HS-27A (cell line): ENCODE measurements around the gene FER1L5.

Source experiments
- DNase-seq: peaks from one replicate; pipeline ENCODE4 v3.0.0-alpha.2; 2012; ENCODE audit warnings: low read depth, missing footprints

Gene FER1L5

DNA sequence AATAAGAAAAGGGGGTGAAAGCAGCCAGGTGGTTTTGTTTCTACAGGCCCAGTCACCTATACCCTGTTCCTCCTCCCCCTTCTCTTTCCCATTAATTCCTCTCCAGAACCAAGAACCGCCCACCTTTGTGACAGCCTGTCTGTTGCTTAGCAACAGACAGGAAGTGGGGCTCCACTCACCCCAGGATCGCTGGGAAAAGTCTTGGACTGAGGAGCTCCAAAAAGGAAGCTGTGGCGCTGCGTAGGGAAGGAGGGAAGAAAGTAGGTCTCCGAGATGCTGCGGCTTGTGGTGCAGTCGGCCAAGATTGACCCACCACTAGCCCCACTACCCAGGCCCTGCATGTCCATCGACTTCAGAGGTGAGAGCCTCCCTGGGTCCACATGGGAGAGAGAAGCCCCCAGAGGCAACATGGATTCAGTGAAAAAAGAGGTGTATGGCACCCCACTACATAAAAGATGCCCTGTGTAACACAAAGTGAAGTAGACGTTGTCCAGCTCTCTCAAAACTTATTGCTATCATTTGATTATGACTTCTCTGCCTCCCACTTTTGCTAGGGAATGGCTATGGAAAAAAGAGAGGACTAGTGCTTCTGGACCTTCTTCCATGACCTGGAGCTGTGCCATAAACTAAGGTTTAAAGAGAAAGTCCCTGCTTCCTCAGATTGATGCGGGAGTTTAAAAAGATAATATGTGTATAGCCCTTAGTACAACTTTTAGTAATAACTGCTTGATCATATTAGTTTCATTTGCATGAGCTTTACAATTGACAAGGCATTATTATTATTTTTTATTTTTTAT lies at the start of gene FER1L5:
TSS of gene FER1L5 (plus strand) at position 201 of the 797 bp plus-strand sequence. CDS start at position 274, 73 bp downstream.
- DNase-seq: no peak

DNA sequence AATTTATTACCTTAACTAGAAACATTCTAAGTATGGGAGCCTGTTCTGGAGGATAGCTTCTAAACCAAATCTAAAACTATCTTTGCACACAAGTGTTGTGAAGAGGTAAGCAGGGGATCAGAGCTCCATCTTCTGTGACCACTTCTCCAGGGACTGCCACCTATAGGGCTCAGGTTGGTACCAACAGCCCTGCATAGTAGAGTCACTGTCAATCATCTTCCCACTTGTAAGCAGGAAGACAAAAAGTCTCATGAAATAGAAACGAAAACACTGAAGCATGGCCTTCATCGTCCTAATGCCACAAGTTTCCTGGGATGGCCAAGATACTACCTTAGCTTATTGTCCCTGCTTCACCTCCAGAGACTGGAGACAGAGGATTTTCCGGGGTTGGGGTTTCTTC lies 48.3 kb upstream of the FER1L5 start:
- DNase-seq: no peak

DNA sequence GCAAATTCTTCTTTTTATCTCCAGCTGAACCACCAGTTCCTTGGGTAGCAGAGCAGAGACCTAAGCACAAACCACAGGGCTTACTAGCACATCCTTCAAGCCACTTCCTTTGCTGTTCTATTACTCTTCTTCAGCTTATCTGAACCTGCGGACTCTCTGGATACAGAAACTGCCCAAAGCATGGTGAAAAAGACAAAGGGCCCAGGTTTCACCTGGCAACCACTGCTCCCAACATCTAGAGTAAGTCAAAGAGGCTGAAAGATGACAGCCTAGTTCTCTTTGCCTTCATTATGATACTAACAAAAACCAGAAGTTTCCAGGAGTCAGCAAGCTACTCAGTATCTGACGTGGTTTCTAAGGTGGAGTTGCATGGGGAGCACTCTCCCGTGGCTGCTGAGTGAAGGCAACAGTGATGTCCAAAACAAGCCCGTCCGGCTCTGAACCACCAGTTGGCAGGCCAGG lies 47.8 kb upstream of the FER1L5 start:
- no peak for DNase-seq

DNA sequence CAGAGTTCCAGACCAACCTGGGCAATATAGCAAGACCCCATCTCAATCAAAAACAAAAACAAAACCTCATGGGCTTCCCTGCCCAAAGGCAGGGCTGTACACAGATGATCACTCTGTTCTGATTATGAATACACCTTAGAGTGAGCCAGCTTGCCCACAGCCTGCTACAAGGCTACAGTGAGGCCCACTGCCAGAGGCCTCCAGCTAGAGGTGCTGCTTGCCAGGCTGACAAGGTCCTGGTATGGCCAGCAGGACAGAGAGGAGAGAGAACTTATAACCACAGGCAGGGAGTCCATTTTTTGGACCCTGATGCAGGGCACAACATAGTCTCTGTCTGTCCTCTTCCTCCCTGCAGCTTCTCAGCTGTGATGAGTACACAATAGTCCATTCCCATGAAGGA lies 46.0 kb upstream of the FER1L5 start:
- no peak for DNase-seq

DNA sequence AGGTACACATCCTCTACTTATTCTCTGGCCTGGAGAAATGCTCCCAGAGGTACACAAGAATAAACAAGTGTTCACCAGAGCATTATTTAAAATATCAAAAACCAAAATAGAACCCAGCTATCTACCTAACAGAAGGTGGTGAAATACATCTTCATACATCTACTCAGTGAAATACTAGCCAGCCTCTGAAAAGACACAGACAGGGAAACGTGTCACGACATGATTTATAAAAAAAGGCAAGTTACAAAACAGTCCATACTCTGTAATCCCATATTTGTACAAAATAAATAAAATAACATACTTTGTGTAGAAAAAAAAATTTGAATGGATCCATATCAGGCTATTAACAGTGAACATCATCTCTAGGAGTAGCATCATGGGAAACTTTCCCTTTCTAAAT lies 42.6 kb upstream of the FER1L5 start:
- DNase-seq: no peak

DNA sequence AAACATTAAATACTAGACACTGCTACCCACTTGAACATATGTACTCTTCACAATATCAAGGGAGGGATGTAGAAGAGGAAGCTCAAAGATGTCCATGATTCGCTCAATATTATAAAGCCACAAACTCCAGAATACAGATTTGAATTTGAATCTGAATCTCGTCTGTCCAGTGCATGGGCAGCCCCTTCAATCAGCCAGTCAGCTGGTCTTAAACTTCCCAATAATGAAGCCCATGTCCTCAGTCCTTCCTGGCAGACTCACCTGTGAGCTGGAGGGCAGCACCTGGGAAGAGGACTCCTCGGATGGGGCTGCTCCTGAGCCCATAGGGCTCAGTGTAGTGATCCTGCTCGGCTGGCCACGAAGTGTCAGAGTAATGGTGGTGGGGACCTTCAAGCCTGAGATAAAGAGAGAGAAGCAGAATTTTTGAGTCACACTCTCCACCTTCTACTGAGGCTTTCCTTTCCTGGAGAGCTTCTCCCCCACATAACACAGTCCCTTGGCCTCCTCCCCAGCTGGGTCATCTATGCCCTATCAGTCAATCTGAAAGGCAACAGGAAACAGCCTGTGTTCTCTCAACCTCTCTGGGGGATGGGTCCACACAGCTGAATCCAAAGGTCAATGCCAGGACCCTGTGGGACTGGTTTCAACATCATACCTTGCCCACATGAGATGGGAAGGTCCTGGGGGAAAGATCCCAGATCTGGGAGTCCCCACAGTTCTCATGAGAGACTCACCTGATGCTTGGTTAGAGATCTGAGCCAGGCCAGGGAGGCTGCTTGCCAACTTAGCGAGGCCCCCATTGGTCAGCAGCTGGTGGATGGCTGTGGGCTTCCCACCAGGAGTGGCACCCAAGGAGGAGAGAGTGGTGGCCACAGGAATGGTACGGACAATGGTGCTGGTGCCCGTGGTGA lies 40.9 kb upstream of the FER1L5 start:
- DNase-seq: no peak

DNA sequence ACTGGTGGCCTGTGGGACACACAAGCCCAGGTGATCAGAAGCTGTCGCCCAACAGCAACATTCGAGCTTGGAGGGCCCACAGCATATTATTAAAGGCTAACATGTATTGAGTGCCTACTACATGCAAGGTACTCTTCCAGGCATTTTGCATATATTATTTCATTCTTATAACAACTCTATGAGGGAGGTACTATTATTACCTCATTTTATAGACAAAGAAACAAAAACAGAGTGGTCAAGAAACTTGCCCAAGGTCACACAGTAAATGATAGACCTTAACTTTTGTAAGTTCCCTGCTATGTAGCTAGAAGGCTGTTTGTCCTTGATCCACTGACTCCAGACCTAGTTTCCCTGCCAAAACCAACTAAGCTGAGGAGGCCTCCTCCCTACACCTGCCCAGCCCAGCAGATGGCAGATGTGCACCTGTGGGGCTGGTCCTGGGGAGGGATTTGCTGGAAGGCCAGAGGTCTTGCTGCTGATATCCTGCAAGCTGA lies 40.2 kb upstream of the FER1L5 start:
- DNase-seq: no peak

DNA sequence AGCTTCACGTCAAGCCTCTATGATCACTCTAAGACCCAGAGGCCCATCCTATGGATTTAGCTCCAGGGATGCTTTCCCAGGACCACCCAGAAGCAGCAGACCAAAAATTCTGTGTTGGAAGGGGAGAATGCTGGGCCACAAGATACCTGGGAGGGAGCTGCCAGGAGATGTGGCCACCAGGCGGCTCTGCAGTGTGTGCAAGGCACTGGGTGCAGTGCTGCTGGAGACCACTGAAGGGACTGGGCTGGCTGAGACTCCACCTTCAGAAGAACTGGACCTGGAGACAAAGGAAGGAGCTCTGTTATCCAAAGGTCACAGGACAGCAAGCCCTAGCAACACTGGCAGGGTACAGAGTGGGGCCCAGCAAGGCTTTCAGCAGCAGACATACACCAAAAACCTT lies 38.5 kb upstream of the FER1L5 start:
- no peak for DNase-seq

DNA sequence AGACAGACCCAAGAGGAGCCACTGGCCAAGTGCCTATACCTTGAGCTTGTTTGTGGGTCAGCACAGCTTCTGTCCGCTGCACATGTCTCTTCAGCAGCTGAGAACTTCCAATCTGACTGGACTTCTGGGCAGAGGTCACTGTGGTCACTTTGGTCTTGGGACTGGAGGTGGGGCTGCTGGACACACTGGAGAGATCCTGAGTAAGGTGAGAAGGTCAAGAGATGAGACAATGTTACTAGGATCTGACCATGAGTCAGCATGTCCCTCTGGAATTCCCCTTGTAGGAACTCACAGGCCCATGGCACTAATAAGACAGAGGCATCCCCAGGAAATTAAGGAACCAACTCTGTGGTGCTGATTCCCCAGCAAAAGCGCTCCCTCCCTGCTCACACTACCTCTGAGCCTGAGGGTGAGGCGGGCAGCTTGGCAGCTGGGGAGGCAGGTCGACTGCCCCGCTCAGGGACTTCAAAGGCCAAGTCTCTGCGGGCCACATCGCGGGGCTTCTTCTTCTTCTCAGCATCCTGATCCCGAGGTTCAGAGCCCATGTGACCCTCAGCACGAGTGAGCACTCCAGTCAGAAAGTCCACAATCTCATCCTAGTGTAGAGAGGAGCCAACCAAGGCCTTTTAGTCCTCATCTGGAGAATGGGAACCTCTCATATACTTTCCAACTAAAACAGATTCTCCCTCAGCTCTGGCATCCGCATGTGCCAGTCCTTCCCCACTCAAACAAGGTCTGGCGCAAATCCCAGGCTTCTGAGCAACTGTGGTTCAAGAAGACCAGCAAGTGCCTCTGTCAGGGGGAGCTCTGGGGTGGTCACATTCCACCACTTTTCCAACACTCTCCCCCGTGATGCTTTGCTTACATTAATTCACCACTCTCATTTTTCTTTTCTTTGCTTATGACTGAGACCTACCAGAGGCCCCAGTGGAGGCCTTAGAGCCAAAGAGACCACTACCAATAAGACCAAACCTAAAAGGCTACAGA lies 33.8 kb upstream of the FER1L5 start:
- DNase-seq: no peak

DNA sequence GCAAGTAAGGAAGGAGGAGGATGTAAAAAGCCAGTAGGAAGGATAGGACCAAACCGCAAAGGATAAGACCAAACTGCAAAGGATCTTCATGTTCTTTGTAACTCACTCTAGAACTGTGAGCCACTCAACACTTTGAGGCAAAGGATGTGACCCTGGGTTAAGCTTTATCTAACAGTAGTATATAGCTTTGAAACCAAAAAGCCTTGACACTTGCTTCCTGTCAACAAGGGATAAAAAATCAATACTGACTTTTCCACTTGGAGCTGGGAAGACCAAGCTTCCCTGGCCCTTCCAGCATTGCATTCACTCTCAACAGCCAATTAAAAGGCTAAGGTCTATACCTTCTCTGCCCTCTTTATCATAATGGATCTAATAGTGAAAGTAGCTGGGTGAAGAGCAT lies 26.4 kb upstream of the FER1L5 start:
- DNase-seq: no peak

DNA sequence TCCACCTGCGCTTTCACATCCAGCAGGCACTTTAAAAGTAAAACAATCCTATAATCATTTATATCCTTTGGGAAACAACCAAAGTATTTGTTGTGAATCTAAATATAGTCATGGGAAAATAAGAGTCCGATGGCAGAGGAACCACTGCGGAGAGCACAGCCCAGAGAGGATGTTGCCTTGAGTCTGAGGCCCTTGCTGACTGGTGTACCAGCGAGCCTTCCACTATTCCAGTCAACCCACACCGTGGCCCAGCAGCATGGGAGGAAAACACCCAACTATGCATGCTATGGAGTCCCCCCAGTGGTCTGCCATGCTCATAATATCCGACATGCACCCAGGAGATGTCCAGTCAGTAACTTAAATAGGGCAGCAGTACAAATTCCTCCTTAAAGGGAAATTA lies 26.0 kb upstream of the FER1L5 start:
- DNase-seq: no peak

DNA sequence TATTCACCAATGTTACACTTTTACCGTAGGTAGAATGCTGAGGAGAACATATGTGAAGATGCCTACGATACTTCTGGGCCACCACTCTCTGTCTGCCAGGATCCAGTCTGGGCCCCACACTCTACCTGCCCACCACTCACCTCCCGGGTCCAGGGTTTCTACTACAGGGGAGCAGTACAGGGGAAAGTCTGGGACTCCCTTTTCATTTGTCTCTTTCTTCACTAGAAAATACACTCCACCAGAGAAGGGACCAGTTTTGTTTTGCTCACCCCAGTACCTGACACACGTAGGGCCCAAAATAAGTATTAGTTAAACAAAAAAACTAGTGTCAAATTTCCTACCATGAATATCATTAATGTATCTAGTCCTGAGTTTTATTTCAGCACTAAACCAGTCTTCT lies 25.6 kb upstream of the FER1L5 start:
- DNase-seq: no peak

DNA sequence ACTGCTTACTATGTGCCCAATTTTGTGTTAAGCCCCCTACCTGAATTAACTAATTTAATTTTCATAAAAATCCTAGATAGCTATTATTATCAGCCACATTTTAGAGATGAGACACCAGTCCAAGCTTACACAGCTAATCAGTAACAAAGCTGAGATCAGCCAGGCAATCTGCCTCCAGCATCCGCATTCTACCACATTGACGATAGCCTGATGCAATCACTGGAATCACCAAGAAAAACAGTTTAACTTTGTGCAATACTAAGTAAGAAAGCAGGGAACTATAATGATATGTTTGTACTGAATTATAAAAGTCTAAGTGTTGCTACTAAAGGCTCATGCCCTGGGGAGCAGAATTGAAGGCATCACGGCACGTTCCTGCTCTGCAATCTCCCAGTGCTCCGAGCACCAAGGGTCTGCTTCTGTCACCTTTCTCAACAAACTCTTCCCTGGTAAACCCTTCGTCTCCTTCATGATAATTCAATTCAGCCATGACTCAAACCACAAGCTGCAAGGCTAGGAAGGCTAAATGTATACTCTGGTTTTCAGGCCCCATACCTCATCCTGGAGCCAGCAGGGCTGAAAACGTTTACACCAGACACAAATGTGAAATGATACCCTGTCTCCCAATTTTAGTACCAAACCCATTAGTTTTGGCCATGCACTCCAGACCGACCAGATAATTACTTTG lies 23.8 kb upstream of the FER1L5 start:
- no peak for DNase-seq

DNA sequence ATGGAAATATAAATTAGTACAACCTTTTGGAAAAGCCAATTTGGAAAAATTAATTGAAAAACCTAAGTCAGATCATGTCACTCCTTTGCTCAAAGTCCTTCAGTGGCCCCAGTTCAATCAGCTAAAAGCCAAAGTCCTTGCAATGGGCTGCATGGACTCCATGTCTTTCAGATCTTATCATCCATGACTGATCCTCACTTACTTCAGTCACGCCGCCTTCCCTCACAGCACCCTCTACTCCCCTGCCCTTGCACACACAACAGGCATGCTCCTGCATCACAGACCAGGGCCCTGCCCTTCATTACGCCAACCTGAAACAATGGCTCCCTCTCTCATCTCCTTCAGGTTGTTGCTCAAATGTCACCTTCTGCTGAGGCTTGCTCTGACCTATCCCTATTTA lies 20.0 kb upstream of the FER1L5 start:
- no peak for DNase-seq

DNA sequence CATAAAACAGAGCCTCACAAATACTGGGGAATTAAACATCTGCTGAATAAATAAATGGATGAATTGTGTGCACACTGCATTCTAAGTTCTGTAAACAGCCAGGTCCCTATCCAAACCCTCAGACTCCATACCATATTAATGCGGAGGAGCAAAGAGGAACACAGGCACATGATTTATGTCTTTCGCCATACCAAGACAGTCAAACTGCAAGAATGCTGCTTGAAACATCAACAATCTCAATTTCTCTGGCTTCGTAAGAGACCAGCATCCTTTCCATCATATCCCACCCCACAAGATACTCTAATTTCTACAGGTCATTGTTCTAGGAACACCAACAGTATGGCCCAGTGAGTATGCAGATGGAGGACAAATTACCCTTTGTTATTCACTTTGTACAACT lies 19.4 kb upstream of the FER1L5 start:
- no peak for DNase-seq

DNA sequence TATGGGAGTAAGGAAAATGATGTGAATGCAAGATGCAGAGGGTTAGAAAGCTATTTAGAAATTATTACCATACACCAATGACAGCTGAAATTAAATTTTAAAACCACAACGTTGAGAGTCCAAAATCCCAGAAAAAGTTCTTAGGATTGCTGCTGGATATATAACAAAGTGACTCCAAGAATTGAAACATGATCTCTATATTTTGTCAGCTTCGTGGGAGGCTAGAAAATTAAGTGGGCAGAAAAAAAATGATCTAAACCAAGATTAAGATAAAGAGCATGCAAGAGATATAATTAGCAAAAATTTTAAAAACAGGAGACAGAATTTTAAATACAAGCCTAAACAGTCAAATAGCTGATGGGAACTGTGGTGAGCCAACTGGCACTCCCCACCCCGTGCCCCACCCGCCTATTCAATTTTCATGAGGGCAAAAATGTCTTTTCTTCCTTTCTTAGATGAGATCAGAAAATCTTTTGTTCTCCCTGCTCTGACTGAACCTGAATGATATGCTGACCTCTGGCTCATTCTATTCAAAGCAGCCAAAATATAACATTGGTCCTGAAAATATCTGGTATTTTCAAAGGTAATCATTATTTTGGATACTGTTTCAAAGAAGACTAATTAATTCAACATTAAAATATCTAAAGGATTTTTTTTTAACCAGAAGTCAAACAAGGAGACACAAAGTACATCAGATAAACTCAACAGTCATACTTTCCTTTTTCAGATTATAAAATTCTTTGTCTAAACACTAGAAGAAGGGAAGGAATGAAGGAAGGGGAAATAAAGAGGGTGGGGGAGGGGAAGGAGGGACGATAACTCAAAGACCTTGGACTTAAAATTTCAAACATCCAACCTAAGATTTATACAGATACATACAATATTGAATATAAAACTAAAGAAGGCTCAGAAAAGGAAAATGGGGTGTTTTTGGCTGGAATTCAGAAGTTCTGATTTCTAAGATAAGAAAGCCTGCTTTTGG lies 16.7 kb upstream of the FER1L5 start:
- no peak for DNase-seq

DNA sequence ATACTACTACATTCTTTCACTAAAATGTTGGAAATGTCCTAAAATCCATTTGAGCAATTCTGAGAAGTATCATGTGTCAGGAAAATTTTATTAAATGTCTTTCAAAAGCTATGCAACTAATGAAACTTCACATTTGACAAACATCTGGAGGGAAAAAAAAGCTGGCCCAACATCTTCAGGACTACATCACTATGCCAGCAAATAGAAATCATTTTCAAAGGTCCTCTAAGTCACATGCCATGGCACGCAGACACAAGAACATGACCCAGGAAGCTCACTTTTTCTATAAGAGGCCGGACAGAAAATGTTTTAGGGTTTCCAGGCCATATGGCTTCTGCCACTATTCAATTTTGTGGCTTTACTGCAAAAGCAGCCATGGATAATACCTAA lies 16.0 kb upstream of the FER1L5 start:
- DNase-seq: no peak

DNA sequence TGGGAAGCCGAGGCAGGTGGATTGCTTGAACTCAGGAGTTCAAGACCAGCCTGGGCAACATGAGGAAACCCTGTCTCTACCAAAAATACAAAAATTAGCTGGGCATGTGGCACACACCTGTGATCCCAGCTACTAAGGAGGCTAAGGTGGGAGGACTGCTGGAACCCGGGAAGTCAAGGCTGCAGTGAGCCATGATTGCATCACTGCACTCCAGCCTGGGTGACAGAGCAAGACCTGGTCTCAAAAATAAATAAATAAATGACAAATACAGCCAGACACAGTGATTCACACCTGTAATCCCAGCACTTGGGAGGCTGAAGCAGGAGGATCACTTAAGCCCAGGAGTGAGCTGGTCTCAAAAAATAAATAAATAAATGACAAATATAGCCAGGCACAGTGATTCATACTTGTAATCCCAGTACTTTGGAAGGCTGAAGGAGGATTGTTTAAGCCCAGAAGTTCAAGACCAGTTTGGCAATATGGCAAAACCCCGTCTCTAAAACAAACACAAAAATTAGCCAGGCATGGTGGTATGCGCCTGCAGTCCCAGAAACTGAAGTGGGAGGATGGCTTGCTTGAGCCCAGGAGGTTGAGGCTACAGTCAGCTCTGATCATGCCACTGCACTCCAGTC lies 10.6 kb upstream of the FER1L5 start:
- DNase-seq: no peak

DNA sequence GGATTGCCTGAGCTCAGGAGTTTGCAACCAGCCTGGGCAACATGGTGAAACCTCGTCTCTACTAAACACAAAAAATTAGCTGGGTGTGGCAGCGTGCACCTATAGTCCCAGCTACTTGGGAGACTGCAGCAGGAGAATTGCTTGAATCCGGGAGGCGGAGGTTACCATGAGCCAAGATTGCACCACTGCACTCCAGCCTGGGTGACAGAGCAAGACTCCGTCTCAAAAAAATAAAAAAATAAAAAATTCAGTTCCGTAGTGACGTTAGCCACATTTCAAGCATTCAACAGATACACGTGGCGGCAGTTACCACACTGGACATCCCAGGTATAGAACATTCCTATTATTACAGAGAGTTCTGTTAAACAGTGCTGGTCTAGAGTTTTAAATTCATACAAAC lies 8.9 kb upstream of the FER1L5 start:
- no peak for DNase-seq
